ENCODE results near the gene CFAP298.
"Not testable (repeated sequence)": the region's sequence is repeated elsewhere in the genome, so short reads cannot be mapped to it uniquely, and the experiment has no call there.

Gene CFAP298

GRCh38 chr21:32612075-32612998, at the start of gene CFAP298:
Gene CFAP298, minus strand, starts transcription at chr21:32612377. Its CDS starts 134 bp downstream, at chr21:32612243.
- DNase-seq (ENCODE audit: low read depth): peak; percentile 78

- not testable (repeated sequence) for DNase-seq (ENCODE audit: low read depth)
Observed at GRCh38 chr21:32661026-32661782, 49.0 kb upstream of the CFAP298 start.

GRCh38 chr21:32658524-32658923, 46.3 kb upstream of the CFAP298 start:
- DNase-seq (ENCODE audit: low read depth): no peak

GRCh38 chr21:32653326-32653901, 41.2 kb upstream of the CFAP298 start:
- DNase-seq (ENCODE audit: low read depth): no peak

- DNase-seq (ENCODE audit: low read depth): no peak
Observed at GRCh38 chr21:32648165-32648564, 36.0 kb upstream of the CFAP298 start.

GRCh38 chr21:32645261-32646182, 33.3 kb upstream of the CFAP298 start:
- no peak for DNase-seq (ENCODE audit: low read depth)

GRCh38 chr21:32641710-32642698, 29.8 kb upstream of the CFAP298 start:
- no peak for DNase-seq (ENCODE audit: low read depth)

GRCh38 chr21:32626621-32627196, 14.5 kb upstream of the CFAP298 start:
- no peak for DNase-seq (ENCODE audit: low read depth)

- not testable (repeated sequence) for DNase-seq (ENCODE audit: low read depth)
Observed at GRCh38 chr21:32618218-32618617, 6.0 kb upstream of the CFAP298 start.

GRCh38 chr21:32613436-32614043, 1.4 kb upstream of the CFAP298 start:
- DNase-seq (ENCODE audit: low read depth): no peak

- no peak for DNase-seq (ENCODE audit: low read depth)
Observed at GRCh38 chr21:32612999-32613337, 791 bp upstream of the CFAP298 start.

- DNase-seq (ENCODE audit: low read depth): peak; percentile 4
Observed at GRCh38 chr21:32611471-32611997, 643 bp downstream of the CFAP298 start.

GRCh38 chr21:32610940-32611339, 1.2 kb downstream of the CFAP298 start:
- not testable (repeated sequence) for DNase-seq (ENCODE audit: low read depth)

GRCh38 chr21:32608851-32609250, 3.3 kb downstream of the CFAP298 start:
- DNase-seq (ENCODE audit: low read depth): no peak

GRCh38 chr21:32605469-32605868, 6.7 kb downstream of the CFAP298 start:
- DNase-seq (ENCODE audit: low read depth): no peak

- no peak for DNase-seq (ENCODE audit: low read depth)
Observed at GRCh38 chr21:32604464-32604863, 7.7 kb downstream of the CFAP298 start.

- DNase-seq (ENCODE audit: low read depth): no peak
Observed at GRCh38 chr21:32603131-32603530, 9.0 kb downstream of the CFAP298 start.

- no peak for DNase-seq (ENCODE audit: low read depth)
Observed at GRCh38 chr21:32602099-32602498, 10.1 kb downstream of the CFAP298 start.

GRCh38 chr21:32599526-32599925, 12.7 kb downstream of the CFAP298 start:
- no peak for DNase-seq (ENCODE audit: low read depth)

All from stimulated activated CD8-positive, alpha-beta memory T cell treated with anti-CD3 and anti-CD28 coated beads, Interleukin-15, amount 100 ng/mL, for 1 hour (primary cell).